Measurements from ENCODE around the gene INHA.

INHA gene

GRCh38 chr2:219569635-219570034 is 2.5 kb upstream of the INHA start:
- no peak overlapping the region for H3K4me3 ChIP-seq (ENCODE audit: low read depth, low read length)
- DNase-seq (ENCODE audit: low read depth): no peak
- no peak for TF ChIP-seq CTCF (IDR thresholded peaks at IDR 0.05; ENCODE audit: control insufficient read depth, extremely low read depth, insufficient read depth)

GRCh38 chr2:219570194-219570923 is 1.8 kb upstream of the INHA start:
- 0 out of 2 replicates have a peak, but pooled peaks have one; percentile 11 for TF ChIP-seq CTCF (IDR thresholded peaks at IDR 0.05; ENCODE audit: control insufficient read depth, extremely low read depth, insufficient read depth)
- H3K4me3 ChIP-seq (ENCODE audit: low read depth, low read length): peak overlapping the region; percentile 34
- no peak for DNase-seq (ENCODE audit: low read depth)

GRCh38 chr2:219570924-219571310 is 1.2 kb upstream of the INHA start:
- no peak for DNase-seq (ENCODE audit: low read depth)
- peak overlapping the region; percentile 34 for H3K4me3 ChIP-seq (ENCODE audit: low read depth, low read length)
- TF ChIP-seq CTCF (IDR thresholded peaks at IDR 0.05; ENCODE audit: control insufficient read depth, extremely low read depth, insufficient read depth): no peak

- DNase-seq (ENCODE audit: low read depth): no peak
- peak within 1 kb of the TSS; percentile 34 for H3K4me3 ChIP-seq (ENCODE audit: low read depth, low read length)
- TF ChIP-seq CTCF (IDR thresholded peaks at IDR 0.05; ENCODE audit: control insufficient read depth, extremely low read depth, insufficient read depth): no peak
Observed at GRCh38 chr2:219571311-219572236, 536 bp upstream of the INHA start, which contains the start of gene OBSL1. Gene OBSL1 (minus strand): TSS chr2:219571539. CDS start chr2:219571232, 307 bp downstream.

- no peak for TF ChIP-seq CTCF (IDR thresholded peaks at IDR 0.05; ENCODE audit: control insufficient read depth, extremely low read depth, insufficient read depth)
- no peak for DNase-seq (ENCODE audit: low read depth)
- no peak overlapping the region for H3K4me3 ChIP-seq (ENCODE audit: low read depth, low read length)
Observed at GRCh38 chr2:219573166-219573565, 1.1 kb downstream of the INHA start.

- H3K4me3 ChIP-seq (ENCODE audit: low read depth, low read length): no peak overlapping the region
- DNase-seq (ENCODE audit: low read depth): no peak
- TF ChIP-seq CTCF (IDR thresholded peaks at IDR 0.05; ENCODE audit: control insufficient read depth, extremely low read depth, insufficient read depth): no peak
Observed at GRCh38 chr2:219574484-219575311, 2.6 kb downstream of the INHA start.

Measured in LNCaP clone FGC (cell line).